Eye (tissue), 1 donor: ENCODE data around the gene LNP1.
"Not testable (repeated sequence)": the region's sequence is repeated elsewhere in the genome, so short reads cannot be mapped to it uniquely, and the experiment has no call there.

Experiments
- DNase-seq: peaks from one replicate; pipeline ENCODE4 v3.0.0-alpha.2; 2015

Gene LNP1

DNA sequence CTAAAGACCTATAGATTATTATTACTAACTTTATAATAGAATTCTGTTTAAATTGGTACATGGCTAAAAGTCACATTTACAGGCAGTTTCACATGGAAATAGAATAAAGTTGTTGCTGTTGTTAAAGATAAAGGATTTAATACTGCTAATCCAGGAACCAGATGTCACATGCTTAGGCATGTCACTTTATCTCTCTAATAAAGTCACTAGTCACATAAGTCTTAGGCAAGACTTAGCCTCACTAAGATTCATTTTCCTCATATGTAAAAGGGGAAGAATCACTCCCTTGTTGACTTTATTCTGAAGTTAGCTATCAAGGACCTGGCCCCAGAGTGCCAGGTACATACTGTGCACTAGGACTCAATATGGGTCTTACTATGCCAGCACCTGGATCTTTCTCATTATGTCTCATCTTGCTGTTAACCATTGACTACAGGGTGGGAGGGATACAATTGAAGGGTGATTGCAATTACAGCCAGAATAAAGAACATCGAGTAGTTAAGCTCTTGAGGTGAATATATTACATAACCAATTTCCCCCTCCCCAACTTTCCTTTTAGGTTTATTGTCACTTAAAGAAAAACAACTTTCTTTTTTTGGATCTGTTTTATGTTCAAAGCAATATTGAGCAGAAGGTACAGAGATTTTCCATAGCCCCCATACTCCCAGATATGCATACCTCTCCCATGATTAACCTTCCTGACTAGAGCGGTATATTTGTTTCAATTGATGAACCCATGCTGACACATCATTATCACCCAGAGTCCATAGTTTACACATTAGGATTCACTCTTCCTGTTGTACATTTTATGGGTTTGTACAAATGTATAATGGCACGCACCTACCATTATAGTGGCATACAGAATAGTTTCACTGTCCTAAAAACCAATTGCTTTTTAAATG is 36.6 kb downstream of the LNP1 start:
- DNase-seq, result no peak

DNA sequence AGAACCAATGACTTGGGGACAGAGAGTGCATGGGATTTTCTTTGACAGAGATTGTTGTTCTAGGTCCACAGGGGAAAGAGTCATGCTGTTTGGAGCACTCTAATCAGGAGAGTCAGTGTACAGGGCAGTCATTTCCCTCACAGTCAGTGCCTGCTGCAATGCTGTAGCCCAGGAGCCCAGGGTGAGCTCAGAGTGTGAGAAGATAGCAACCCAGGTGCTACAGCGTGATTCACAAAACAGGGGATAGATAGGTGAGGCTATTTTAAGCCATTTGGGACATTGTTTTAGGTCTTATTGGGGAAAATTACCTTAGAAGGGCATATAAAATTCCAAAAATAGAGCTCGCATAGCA is 37.3 kb downstream of the LNP1 start:
- no peak for DNase-seq

DNA sequence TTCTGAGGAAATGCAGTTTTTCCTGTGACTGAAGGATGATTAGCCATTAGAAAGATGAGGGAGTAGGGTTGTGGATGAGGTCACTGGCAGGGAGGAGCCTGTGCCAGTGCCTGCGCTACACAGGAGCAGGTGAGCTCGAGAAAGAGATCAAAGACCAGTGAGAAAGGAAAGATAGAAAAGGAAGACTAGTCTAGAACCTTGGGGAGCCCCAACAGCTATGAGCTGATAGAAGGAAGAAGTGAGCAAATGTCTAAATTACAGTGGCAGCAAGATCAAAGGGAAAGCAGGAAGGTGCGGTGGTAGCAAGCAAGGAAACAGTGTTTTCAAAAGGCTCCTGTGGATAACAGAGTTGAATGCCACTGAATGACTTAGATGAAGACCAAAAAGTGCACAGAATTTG is 39.6 kb downstream of the LNP1 start:
- DNase-seq, result no peak

DNA sequence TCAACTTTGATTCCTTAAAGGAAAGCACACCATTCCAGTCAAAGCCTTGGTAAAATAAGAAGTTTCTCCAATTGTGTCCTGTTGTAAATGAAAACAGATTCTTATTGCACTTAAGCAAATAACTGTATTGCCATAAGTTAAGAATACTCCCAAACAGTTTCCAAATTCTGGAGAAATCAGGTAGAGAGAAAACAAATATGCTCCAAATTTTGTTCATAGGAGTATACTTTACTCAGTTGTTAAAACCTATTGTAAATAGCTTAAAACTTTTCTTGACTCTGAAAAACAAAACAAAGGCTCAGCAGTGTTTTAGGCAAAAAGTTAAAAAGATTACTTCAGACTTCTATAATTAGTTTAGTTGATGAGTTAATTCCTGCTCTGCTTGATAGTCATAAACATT is 42.4 kb downstream of the LNP1 start:
- DNase-seq, result no peak

DNA sequence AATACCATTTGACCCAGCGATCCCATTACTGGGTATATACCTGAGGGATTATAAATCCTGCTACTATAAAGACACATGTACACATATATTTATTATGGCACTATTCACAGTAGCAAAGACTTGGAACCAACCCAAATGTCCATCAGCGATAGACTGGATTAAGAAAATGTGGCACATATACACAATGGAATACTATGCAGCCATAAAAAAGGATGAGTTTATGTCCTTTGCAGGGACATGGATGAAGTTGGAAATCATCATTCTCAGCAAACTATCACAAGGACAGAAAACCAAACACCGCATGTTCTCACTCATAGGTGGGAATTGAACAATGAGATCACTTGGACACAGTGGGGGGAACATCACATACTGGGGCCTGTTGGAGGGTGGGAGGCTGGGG is 45.7 kb downstream of the LNP1 start:
- not testable (repeated sequence) for DNase-seq

DNA sequence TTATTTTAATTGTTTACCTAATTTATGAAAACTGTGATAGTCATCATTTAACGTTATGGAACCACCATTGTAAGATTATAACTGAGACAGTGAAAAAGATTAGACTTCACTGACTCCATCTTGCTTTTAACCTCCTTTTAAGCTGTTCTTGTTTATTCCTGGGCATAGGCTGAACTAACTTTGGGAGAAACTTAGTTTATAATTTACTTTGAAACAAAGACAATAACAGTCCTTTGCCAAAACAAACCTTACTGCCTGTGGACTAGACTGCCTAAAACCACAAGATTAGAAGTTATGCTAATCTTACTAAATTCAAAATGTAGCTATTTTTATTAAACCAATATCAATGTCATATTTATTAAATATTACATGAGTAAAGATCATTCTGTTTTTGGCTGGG is 46.7 kb downstream of the LNP1 start:
- no peak for DNase-seq

DNA sequence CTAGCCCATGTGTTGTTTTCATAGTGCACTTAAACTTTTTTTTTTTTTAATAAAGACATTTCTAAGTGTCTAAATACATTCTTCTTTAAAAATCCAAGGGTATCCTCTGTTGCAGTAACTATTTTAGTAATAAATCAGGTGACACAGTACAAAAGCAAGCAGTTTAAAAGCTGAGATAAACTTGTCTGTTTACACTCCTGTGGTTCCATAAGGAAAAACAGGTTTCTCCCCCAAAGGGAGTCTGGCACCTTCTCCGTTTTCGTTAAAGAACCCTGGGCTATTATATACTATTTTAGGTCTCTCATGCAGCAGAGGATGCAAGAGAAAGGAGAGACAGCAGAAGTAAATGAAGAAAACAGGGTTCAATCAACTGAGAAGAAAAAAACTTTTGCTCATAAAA is 47.9 kb downstream of the LNP1 start:
- no peak for DNase-seq

DNA sequence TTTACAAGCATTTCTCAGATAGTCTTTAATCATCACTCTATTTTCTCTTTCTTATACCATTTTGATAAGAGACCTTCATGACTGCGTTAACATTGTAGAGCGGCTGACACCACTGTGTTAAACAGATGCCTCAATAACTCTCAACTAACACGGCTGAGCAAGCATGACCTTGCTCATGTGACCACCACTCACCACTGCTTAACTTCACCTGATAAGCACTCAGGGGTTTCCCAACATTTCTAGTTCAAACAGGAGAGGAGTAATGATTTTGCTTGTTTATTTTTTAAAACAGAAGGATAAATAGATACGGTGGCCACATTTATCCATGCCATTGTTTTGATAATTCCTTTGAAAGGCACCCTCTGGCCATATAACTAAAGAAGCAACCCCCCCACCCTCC is 53.3 kb downstream of the LNP1 start:
- peak; percentile 24 for DNase-seq

DNA sequence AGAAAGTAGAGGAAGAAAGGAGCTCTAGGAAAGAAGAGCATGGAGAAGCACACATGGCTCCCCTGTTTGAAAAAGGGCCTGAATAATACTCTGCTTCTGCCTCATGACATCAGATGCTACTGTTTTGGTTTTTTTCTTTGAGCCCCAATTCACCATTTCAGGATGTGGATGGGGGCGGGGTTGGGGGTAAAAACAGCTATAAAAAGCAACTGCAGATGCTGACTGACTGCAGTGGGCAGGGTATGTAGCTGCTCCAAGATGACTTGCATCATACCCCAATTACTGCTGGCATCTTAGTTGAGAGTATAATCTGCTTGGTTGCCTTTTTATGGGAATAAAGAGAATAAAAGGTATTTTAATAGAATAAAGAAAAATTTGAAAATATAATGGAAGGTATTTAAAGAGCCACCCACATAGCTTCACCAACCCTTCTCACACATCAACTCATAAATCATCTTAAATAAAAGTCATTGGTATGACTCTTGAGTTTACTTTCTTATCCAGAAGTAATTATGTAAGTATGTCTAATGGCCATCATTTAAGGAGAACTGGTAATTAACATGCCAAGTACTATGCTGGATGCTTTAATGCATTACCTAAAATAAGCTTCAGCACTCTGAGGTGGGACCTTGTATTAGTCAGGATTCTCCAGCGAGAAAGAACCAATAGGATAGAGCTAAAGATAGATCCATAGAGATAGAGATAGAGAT is 54.7 kb downstream of the LNP1 start:
- DNase-seq, result no peak

DNA sequence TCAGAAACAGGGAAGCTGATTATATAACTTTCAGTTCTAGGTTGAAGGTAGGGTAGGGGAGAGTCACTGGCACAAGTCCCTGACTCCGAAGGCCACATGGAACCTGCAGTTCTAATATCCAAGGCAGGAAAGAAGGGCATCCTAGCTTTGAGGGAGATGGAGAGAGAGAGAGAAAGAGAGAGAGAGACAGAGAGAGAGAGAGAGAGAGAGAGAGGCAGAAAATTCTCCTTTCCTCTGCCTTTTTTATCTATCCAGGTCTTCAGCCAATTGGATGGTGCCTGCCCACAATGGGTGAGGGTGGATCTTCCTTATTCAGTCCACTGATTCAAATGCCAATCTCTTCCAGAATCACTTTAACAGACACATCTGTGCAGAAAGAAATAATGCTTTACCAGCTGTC is 55.4 kb downstream of the LNP1 start:
- no peak for DNase-seq

DNA sequence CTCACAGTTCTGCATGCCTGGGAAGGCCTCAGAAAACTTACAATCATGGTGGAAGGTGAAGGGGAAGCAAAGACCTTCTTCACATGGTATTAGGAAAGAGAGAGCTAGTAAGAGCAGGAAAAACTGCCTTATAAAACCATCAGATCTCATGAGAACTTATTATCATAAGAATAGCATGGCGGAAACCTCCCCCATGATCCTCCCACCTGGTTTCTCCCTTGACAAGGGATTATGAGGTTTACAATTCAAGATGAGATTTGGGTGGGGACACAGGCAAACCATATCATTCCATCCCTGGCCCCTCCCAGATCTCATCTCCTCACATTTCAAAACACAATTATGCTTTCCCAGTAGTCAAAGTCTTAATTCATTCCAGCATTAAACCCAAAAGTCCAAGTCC is 56.5 kb downstream of the LNP1 start:
- no peak for DNase-seq

DNA sequence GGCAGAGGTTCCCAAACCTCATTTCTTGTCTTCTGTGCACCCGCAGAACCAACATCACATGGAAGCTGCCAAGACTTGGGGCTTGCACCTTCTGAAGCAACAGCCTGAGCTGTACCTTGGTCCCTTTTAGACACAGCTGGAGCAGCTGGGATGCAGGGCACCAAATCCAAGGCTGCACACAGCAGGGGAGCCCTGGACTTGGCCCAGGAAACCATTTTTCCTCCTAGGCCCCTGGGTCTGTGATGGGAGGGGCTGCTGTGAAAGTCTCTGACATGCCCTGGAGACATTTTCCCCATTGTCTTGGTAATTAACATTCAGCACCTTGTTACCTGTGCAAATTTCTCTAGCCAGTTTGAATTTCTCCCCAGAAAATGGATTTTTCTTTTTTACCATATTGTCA is 57.5 kb downstream of the LNP1 start:
- no peak for DNase-seq

DNA sequence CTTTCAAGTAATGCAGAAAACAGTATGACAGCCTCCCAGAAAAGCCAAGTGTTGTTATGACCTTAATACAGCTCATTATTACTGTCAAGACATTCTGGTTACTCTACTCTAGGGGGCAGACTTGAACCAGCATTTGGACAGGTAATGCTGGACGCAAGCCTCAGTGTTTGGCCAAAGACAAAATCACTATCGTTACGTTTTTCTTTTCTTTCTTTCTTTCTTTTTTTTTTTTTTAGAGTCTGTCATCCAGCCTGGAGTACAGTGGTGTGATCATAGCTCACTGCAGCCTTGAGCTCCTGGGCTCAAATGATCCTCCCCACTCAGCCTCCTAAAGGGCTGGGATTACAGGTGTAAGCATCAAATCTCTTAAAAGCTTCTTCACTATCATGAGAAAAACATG is 61.7 kb downstream of the LNP1 start:
- DNase-seq, result peak; percentile 75

DNA sequence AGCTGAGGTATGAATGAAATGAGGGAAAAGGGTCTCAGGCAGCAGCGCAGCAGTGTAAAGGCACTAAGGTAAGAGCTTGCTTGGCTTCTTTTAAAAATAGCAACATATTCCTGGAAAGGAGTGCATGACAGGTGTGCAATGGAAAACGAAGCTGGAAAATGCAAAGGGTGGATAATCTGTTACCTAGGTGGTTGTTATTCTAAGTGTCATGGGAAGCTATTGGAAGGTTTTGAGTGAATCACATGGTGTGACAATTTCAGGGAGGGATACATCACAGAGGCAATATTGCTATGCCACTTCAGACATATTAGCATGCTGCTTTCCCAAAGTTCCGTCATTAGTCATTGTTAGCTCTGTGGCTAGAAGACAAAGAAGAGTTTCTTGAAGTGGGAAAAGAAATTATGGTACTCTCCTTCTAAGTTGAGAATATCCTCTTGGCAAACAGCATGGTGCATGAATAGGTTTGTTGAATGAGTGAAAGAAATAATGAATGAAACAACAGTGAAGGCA is 62.4 kb downstream of the LNP1 start:
- DNase-seq, result no peak

DNA sequence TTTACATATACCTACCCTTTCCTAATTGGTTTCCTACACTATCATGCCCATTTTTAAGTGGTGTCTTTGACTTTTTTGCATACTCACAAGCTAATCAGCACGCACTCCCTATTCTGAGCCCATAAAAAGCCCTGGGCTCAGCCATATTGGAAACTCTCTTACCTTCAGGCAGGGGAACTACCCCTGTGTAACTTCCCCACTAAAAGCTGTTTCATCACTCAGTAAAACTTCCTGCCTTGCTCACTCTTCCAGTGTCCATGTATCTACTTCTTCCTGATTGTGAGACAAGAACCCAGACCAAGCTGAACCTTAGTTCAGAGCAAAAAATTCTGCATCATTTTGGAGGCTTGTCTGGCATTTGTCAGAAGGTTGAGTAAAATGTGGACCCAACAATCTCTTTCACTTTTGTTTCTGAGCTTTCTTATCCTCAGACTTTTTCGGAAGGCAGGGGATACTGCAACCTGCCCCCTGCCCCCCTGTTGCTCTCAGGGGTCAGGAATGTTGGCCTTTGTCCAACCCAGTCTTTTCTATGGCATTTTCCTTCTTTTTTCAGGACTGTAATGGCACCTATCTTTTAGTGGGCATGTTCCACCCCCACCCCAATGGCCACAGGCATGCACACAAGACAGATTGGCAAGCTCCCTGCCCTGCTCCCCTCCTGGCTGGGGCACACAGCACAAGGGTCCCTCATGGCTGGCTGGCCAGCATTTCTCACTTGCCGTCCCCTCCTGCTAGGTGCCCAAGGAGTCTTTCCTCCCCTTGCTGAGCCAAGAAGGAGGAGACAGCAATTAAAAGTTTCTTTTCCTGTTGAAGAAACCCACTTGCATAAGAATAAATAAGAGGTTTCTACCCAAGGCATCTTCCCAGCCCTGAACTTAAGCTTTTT is 64.8 kb downstream of the LNP1 start:
- no peak for DNase-seq

DNA sequence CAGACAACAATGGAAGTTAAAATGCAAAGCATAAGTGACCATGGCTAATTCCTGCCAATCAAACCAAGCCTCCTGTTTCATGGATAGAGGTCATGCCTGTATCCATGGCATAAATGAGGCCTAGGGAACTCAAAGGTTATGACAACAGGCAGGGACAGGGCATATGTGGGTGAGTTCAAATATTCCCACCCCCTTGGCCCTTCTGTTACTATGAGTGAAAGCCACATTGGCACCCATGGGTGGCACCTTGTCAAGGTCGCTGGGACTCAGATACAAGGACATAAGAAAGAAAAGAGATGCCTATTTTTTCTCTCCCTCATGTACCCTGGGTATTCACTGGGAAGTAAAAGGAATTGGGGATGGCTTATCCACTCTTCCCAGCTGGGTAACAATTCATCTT is 65.8 kb downstream of the LNP1 start:
- no peak for DNase-seq

DNA sequence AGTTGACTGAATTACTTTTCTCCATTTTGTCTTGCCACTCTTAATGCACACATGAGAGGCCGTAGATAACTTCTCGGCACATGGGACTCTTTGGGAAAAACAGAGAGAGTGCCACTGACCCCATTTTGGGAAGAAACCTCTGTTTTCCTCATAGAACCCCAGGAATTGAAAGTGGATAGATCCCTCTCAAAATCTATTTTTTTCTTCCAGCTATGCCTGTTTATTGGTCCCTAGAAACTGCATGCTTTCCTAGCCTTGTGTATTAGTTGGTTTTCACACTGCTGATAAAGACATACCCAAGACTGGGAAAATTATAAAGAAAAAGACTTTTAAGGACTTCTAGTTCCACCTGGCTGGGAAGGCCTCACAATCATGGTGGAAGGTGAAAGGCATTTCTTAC is 67.3 kb downstream of the LNP1 start:
- DNase-seq, result no peak

DNA sequence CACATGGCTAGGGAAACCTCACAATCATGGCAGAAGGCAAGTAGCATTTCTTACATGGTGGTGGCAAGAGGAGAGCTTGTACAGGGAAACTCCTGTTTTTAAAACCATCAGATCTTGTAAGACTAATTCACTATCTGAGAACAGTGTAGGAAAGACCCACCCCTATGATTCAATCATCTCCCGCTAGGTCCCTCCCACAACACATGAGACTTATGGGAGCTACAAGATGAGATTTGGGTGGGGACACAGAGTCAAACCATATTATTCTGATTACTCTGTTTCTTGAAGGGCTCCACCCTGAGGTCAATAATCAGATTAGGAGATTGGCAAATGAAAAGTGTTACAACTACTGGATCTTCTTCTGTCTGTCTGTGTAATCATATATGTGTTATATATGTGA is 69.6 kb downstream of the LNP1 start:
- DNase-seq, result no peak

DNA sequence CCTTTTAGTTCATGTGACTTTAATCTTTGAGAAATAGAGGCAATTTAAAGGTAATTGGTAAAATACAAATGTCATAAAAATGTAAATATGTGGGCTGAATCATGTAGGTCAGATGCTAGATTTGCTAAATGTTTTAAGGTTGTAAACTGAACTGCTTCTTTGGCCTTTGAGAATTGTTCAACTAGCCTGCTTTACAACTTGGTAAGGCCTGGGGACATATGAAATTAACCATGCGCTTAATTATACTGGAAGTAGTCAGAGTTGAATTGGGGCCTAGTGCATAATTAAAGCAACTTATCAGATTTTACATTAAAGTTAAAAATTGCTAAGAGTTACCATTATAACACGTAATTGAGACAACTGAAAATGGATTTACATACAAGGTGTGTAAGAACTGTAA is 70.1 kb downstream of the LNP1 start:
- no peak for DNase-seq

DNA sequence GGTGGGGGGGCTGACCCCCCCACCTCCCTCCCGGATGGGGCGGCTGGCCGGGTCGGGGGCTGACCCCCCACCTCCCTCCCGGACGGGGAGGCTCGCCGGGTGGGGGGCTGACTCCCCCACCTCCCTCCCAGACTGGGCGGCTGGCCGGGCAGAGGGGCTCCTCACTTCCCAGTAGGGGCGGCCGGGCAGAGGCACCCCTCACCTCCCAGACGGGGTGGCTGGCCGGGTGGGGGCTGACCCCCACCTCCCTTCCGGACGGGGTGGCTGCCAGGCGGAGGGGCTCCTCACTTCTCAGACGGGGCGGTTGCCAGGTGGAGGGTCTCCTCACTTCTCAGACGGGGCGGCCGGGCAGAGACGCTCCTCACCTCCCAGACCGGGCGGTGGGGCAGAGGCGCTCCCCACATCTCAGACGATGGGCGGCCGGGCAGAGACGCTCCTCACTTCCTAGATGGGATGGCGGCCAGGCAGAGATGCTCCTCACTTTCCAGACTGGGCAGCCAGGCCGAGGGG is 76.6 kb downstream of the LNP1 start:
- not testable (repeated sequence) for DNase-seq

DNA sequence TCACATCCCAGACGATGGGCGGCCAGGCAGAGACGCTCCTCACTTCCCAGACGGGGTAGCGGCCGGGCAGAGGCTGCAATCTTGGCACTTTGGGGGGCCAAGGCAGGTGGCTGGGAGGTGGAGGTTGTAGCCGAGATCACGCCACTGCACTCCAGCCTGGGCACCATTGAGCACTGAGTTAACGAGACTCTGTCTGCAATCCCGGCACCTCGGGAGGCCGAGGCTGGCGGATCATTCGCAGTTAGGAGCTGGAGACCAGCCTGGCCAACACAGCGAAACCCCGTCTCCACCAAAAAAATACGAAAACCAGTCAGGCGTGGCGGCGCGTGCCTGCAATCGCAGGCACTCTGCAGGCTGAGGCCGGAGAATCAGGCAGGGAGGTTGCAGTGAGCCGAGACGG is 77.2 kb downstream of the LNP1 start:
- DNase-seq, result not testable (repeated sequence)

DNA sequence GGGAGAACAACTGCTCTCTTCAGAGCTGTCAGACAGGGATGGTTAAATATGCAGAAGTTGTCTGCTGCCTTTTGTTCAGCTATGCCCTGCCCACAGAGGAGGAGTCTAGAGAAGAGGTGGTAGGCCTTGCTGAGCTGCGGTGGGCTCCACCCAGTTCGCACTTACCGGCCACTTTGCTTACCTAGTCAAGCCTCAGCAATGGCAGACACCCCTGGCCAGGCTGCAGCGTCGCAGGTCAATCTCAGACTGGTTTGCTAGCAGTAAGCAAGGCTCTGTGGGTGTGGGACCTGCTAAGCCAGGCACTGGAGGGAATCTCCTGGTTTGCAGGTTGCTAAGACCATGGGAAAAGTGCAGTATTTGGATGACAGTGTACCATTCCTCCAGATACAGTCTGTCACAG is 78.7 kb downstream of the LNP1 start:
- DNase-seq, result no peak

DNA sequence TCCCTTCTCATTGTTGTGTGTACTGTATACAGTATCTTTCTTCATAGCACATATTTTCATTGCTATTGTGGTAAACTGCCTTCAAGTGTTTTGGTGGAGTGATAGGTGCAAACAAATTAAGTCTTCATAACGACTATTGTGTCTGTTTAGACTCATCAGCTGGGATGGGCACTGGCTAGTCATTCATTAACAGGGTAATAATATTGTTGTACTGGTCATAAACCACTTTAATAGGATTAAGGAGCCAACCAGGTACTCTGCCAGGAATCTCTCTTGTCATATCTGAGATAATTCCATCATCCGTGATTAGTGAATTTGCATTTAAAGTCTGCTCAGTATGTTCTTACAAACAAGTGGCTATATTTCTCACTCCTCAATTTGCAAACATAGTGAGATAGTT is 80.8 kb downstream of the LNP1 start:
- DNase-seq, result no peak
